GM21367 (cell line): ENCODE results near the gene NPIPB9.

ENCODE experiments used
- ATAC-seq: cut with Tn5 transposase; IDR thresholded peaks from one replicate; pipeline ENCODE4 v1.9.1; 2021; ENCODE audit not compliant: unreplicated experiment

NPIPB9 gene

GRCh38 chr16:28821874-28822519, 70.4 kb downstream of the NPIPB9 start:
- no peak for ATAC-seq
